Right lobe of liver (tissue), 4 donors: Measurements from ENCODE around the gene SPTBN4.

ENCODE experiments used
- POLR2A ChIP-seq: fragments of 450-650 bp; IDR thresholded peaks from one replicate; pipeline ENCODE4 v1.6.1; 2017; ENCODE audit warnings: antibody characterized with exemption, mild to moderate bottlenecking
- TF ChIP-seq, protein P1 (sequence below), 4 donors: fragments of 200-600 bp in 3 of 4; fragments of 450-650 bp in 1 of 4; IDR thresholded peaks; one replicate each; pipeline versions ENCODE4 v1.5.1 to v1.8.0; 2016 to 2022; ENCODE audit warnings: antibody characterized with exemption in 4 of 4, mild to moderate bottlenecking in 2 of 4
- donor health status: DM: no; HTN: no; CAD: no.
- donor health status: DM: no; HTN: no; CAD: no.
- donor health status: DM: no; HTN: yes; CAD: no.

DNA sequence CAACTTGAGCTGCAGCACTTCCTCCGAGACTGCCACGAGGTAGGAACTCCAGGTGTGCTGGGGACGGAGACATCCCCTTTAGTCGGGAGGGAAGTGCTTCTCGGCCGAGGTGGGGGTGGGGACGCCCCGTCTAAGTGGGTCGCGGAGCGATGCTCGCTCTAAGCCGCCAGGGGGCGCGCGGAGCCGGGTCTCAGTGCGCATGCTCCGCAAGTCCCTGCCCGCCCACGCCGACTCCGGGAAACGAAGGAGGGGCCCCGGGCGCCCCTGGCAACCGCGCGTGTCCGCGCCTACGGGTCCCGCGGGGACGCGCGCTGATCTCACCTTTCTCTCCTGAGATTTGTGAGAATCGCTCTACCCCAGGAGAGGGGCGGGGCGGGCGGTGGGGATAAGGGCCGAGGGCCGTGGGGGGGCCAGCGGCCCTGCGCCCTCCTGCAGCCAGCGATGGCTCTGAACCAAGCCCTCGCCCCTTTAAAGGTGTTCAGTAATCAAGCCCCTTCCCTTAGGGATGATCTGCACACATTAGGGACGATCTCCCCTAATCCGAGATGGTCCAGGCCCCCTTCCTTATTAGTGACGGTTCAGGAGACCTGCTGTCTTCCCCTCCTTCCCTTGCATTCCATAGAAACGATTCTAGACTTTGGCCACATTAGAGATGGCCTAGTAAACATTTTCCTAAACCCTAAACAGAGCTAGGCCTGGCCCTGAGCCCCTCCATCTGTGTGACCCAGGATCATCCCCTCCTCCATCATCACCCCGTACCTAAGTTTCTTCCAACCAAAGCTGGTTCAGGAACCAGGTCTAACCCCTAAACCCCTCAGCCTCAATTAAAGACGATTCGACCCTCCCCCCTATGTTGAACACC is 62.5 kb downstream of the SPTBN4 start:
- no peak for TF ChIP-seq POLR2A
- TF ChIP-seq, protein P1, sequence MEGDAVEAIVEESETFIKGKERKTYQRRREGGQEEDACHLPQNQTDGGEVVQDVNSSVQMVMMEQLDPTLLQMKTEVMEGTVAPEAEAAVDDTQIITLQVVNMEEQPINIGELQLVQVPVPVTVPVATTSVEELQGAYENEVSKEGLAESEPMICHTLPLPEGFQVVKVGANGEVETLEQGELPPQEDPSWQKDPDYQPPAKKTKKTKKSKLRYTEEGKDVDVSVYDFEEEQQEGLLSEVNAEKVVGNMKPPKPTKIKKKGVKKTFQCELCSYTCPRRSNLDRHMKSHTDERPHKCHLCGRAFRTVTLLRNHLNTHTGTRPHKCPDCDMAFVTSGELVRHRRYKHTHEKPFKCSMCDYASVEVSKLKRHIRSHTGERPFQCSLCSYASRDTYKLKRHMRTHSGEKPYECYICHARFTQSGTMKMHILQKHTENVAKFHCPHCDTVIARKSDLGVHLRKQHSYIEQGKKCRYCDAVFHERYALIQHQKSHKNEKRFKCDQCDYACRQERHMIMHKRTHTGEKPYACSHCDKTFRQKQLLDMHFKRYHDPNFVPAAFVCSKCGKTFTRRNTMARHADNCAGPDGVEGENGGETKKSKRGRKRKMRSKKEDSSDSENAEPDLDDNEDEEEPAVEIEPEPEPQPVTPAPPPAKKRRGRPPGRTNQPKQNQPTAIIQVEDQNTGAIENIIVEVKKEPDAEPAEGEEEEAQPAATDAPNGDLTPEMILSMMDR (IDR thresholded peaks at IDR 0.05) = peak; percentile 93 to 97 (median 96)
